ENCODE results near the gene CRY2.

CRY2 gene

GRCh38 chr11:45881708-45882368 lies 34.6 kb downstream of the CRY2 start:
- no peak overlapping the region for H3K27ac ChIP-seq
- TF ChIP-seq ZFX (IDR thresholded peaks at IDR 0.05; ENCODE audit: borderline replicate concordance): no peak
- TF ChIP-seq, protein P1, sequence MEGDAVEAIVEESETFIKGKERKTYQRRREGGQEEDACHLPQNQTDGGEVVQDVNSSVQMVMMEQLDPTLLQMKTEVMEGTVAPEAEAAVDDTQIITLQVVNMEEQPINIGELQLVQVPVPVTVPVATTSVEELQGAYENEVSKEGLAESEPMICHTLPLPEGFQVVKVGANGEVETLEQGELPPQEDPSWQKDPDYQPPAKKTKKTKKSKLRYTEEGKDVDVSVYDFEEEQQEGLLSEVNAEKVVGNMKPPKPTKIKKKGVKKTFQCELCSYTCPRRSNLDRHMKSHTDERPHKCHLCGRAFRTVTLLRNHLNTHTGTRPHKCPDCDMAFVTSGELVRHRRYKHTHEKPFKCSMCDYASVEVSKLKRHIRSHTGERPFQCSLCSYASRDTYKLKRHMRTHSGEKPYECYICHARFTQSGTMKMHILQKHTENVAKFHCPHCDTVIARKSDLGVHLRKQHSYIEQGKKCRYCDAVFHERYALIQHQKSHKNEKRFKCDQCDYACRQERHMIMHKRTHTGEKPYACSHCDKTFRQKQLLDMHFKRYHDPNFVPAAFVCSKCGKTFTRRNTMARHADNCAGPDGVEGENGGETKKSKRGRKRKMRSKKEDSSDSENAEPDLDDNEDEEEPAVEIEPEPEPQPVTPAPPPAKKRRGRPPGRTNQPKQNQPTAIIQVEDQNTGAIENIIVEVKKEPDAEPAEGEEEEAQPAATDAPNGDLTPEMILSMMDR (IDR thresholded peaks at IDR 0.05): no peak

DNA sequence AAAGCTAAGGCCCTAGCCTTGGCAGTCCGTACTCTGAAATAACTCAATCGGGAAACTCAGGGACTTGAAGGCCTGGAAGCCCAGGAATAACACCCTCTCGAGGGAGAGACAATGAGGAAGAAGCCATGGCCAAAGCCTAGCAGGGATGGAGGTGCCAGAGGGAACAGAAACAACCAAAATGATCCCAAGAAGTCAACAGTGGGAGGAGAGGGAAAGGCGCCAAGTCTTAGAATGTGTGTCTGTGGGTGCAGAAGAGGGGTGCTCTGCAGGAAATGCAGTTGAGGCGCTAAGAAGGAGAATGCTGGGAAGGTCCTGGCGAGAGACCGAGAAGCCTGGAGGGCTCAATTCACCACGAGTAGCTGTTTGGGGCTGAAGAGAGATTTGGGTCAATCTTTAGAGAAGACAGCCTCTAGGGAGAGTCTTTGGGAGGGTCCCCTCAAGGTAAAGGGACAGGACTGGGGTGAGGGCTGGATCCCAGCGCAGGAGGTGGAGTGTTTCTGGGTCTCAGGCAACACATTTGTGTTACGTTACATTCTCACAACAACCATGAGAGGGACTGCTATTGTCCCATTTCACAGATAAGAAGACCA lies 37.4 kb downstream of the CRY2 start:
- TF ChIP-seq ZFX (IDR thresholded peaks at IDR 0.05; ENCODE audit: borderline replicate concordance): no peak
- TF ChIP-seq, protein P1 (IDR thresholded peaks at IDR 0.05): no peak
- H3K27ac ChIP-seq: peak overlapping the region; percentile 65

GRCh38 chr11:45885274-45885920 lies 38.1 kb downstream of the CRY2 start, which contains the start of gene MAPK8IP1:
Gene MAPK8IP1, plus strand, starts transcription at chr11:45885651. Its CDS starts 170 bp downstream, at chr11:45885821.
- TF ChIP-seq, protein P1 (IDR thresholded peaks at IDR 0.05): peak; percentile 13; the same call in 1 of the 2 replicates
- TF ChIP-seq ZFX (IDR thresholded peaks at IDR 0.05; ENCODE audit: borderline replicate concordance): no peak

DNA sequence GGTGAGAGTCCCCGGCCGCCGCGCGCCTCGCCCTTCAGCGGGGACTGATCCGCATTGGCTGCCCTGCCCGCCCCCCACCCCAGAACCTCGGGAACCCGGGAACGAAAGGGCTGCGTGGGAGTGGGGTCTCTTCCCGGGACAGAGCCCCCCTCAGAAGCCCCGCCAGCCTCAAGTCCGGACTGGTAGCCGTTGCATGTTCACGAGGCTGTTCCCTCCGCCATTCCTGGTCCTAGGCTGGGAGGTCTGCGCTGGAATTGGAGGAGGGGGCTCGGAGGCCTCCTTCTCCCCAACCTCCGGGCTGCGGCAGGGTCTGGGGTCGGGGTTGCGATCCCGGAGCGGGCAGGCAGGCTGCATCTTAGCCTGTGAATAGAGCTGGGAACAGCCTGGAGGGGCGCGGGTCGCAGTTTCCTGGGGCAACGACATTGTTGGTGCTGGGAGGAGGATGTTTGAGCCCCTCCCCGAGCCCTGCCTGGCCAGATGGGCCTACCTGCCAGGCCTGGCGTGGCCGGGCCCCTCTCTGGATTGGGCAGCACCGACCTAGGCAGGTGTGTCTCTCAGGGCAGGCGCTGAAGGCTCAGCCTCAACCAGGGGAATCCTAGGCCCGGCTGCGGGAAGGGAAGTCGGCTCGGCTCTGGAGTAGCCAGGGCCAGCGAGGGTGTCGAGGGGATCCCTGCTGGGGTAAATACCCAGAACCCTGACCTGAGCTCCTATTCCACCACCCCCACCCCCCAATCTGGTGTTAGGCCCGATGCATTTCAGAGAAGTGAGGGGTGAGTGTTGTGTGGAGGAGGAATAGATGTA lies 38.8 kb downstream of the CRY2 start:
- H3K27ac ChIP-seq: peak overlapping the region; percentile 65
- TF ChIP-seq, protein P1 (IDR thresholded peaks at IDR 0.05): no peak

More at GRCh38 chr11:45885274-45885920, 38.1 kb downstream of the CRY2 start, which contains the start of gene MAPK8IP1:
- H3K27ac ChIP-seq: peak within 1 kb of the TSS; percentile 65

- 0 out of 2 replicates have a peak overlapping the region, but pooled peaks have one; percentile 23 for H3K27ac ChIP-seq
- TF ChIP-seq, protein P1 (IDR thresholded peaks at IDR 0.05): no peak
- no peak for TF ChIP-seq ZFX (IDR thresholded peaks at IDR 0.05; ENCODE audit: borderline replicate concordance)
These were observed 39.7 kb downstream of the CRY2 start for GRCh38 chr11:45886816-45887520.

- TF ChIP-seq, protein P1 (IDR thresholded peaks at IDR 0.05): no peak
- TF ChIP-seq ZFX (IDR thresholded peaks at IDR 0.05; ENCODE audit: borderline replicate concordance): no peak
- 0 out of 2 replicates have a peak overlapping the region, but pooled peaks have one; percentile 23 for H3K27ac ChIP-seq
These were observed 40.3 kb downstream of the CRY2 start for GRCh38 chr11:45887587-45887986.
